ENCODE data around the gene VPS41. TPM values are rescaled to one million over a fixed set of nuclear protein-coding genes. Genes with fewer than 3 reads are reported as not detected.

VPS41 gene
- polyA plus RNA-seq, 1 of the 3 experiments (the other 2 are of a cell fraction), result 20.4 TPM

GRCh38 chr7:38940774-38941173 is 31.8 kb upstream of the VPS41 start (continued):
- TF ChIP-seq, protein P1, sequence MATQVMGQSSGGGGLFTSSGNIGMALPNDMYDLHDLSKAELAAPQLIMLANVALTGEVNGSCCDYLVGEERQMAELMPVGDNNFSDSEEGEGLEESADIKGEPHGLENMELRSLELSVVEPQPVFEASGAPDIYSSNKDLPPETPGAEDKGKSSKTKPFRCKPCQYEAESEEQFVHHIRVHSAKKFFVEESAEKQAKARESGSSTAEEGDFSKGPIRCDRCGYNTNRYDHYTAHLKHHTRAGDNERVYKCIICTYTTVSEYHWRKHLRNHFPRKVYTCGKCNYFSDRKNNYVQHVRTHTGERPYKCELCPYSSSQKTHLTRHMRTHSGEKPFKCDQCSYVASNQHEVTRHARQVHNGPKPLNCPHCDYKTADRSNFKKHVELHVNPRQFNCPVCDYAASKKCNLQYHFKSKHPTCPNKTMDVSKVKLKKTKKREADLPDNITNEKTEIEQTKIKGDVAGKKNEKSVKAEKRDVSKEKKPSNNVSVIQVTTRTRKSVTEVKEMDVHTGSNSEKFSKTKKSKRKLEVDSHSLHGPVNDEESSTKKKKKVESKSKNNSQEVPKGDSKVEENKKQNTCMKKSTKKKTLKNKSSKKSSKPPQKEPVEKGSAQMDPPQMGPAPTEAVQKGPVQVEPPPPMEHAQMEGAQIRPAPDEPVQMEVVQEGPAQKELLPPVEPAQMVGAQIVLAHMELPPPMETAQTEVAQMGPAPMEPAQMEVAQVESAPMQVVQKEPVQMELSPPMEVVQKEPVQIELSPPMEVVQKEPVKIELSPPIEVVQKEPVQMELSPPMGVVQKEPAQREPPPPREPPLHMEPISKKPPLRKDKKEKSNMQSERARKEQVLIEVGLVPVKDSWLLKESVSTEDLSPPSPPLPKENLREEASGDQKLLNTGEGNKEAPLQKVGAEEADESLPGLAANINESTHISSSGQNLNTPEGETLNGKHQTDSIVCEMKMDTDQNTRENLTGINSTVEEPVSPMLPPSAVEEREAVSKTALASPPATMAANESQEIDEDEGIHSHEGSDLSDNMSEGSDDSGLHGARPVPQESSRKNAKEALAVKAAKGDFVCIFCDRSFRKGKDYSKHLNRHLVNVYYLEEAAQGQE (IDR thresholded peaks at IDR 0.05; ENCODE audit: low read depth, low read length), result no peak
- TF ChIP-seq FOXM1 (IDR thresholded peaks at IDR 0.05; ENCODE audit: low read depth) (no peak), NFIC (IDR thresholded peaks at IDR 0.05; ENCODE audit: borderline replicate concordance) (no peak), MEF2A (IDR thresholded peaks at IDR 0.05; ENCODE audit: borderline replicate concordance, low read depth) (no peak), FOSL2 (IDR thresholded peaks at IDR 0.05; ENCODE audit: borderline replicate concordance, low read depth) (no peak), PBX3 (IDR thresholded peaks at IDR 0.05) (no peak), USF2 (IDR thresholded peaks at IDR 0.05; ENCODE audit: borderline replicate concordance, low read depth, low read length) (no peak), SMC3 (IDR thresholded peaks at IDR 0.05; ENCODE audit: low read depth, low read length) (no peak)

- Histone ChIP-seq H3K9me3 (no peaks in the 10 kb centered on the region), H3K79me2 (ENCODE audit: insufficient read depth) (no peaks in the 10 kb centered on the region), H2AFZ (ENCODE audit: low read depth) (no peak overlapping the region), H3K9me2 (no peaks in the 10 kb centered on the region), H3K4me2 (no peak overlapping the region), H3F3A (replicated peaks; ENCODE audit: insufficient read depth) (no peaks in the 10 kb centered on the region), H3K27ac (ENCODE audit: low read depth in 2 of 2, low read length in 1 of 2) (no peak overlapping the region), H4K20me1 (ENCODE audit: insufficient read depth) (no peaks in the 10 kb centered on the region), H3K36me3 (replicated peaks in 1 of 2; ENCODE audit: control insufficient read depth in 1 of 2, insufficient read depth in 2 of 2, low read length in 1 of 2) (no peaks in the 10 kb centered on the region), H3K4me1 (ENCODE audit: control insufficient read depth in 1 of 2, insufficient read depth in 2 of 2, low read depth in 1 of 2, low read length in 1 of 2) (no peaks in the 10 kb centered on the region), H3K9ac (no peak overlapping the region), H3K4me3 (ENCODE audit: low read depth in 2 of 2, low read length in 1 of 2) (no peak overlapping the region), H3K27me3 (ENCODE audit: insufficient read depth) (peaks cover 30% of the 10 kb centered on the region)
- POLR2A ChIA-PET, result no interaction called here
- WGBS (ENCODE audit: low lambda C conversion rate), result 18% methylated on average over 4 of the region's 4 CpGs
- TF ChIP-seq, protein P2, sequence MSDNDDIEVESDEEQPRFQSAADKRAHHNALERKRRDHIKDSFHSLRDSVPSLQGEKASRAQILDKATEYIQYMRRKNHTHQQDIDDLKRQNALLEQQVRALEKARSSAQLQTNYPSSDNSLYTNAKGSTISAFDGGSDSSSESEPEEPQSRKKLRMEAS (IDR thresholded peaks at IDR 0.05; ENCODE audit: low read depth), result no peak
- TF ChIP-seq RCOR1 (IDR thresholded peaks at IDR 0.05; ENCODE audit: low read length), result no peak
- no peak for TF ChIP-seq POLR2AphosphoS5 (IDR thresholded peaks at IDR 0.05; ENCODE audit: low read depth, low read length)
- TF ChIP-seq GATA2 (CRISPR knock-in tag; IDR thresholded peaks at IDR 0.05), result no peak
- TF ChIP-seq TCF12 (IDR thresholded peaks at IDR 0.05), result no peak
- TF ChIP-seq ELF1 (IDR thresholded peaks at IDR 0.05), result no peak
- TF ChIP-seq PBX3 (IDR thresholded peaks at IDR 0.05), result no peak
- TF ChIP-seq YY1 (IDR thresholded peaks at IDR 0.05; ENCODE audit: low read depth), result no peak
- no peak for TF ChIP-seq MEF2A (IDR thresholded peaks at IDR 0.05; ENCODE audit: borderline replicate concordance, low read depth)
- no peak for TF ChIP-seq RAD21 (IDR thresholded peaks at IDR 0.05; ENCODE audit: low read length)
- no peak for TF ChIP-seq EZH2phosphoT487 (IDR thresholded peaks at IDR 0.05; ENCODE audit: borderline replicate concordance, low read depth)
- TF ChIP-seq TEAD4 (IDR thresholded peaks at IDR 0.05; ENCODE audit: borderline replicate concordance, insufficient read depth), result no peak
- TF ChIP-seq, protein P3, sequence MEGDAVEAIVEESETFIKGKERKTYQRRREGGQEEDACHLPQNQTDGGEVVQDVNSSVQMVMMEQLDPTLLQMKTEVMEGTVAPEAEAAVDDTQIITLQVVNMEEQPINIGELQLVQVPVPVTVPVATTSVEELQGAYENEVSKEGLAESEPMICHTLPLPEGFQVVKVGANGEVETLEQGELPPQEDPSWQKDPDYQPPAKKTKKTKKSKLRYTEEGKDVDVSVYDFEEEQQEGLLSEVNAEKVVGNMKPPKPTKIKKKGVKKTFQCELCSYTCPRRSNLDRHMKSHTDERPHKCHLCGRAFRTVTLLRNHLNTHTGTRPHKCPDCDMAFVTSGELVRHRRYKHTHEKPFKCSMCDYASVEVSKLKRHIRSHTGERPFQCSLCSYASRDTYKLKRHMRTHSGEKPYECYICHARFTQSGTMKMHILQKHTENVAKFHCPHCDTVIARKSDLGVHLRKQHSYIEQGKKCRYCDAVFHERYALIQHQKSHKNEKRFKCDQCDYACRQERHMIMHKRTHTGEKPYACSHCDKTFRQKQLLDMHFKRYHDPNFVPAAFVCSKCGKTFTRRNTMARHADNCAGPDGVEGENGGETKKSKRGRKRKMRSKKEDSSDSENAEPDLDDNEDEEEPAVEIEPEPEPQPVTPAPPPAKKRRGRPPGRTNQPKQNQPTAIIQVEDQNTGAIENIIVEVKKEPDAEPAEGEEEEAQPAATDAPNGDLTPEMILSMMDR (IDR thresholded peaks at IDR 0.05), result no peak
- DNase-seq, result no peak
- CTCF ChIA-PET, result interaction anchor here (1.1 kb wide), 1 partner anchor 582 kb away, joined by 3 read pairs; no protein-coding TSS in a partner anchor
Observed at GRCh38 chr7:38938589-38938988, 29.6 kb upstream of the VPS41 start.
